ENCODE results near the gene IL1RAPL1. TPM values are rescaled to one million over a fixed set of nuclear protein-coding genes. Genes with fewer than 3 reads are reported as not detected.

Gene IL1RAPL1
- total and polyA plus RNA-seq, 2 experiments from 2014 or later: 0.18 to 0.49 TPM

- DNase-seq (ENCODE audit: low spot score): no peak
- no peak for TF ChIP-seq JUNB (IDR thresholded peaks at IDR 0.05; ENCODE audit: unreplicated experiment)
- no peak for TF ChIP-seq CREB1 (CRISPR knock-in tag; IDR thresholded peaks at IDR 0.05; ENCODE audit: low read depth)
- no peak for TF ChIP-seq ZNF114 (CRISPR knock-in tag; IDR thresholded peaks at IDR 0.05)
- TF ChIP-seq POLR2AphosphoS5 (IDR thresholded peaks at IDR 0.05; ENCODE audit: low read depth): no peak
- TF ChIP-seq ETS1 (IDR thresholded peaks at IDR 0.05): no peak
- TF ChIP-seq ZNF462 (CRISPR knock-in tag; IDR thresholded peaks at IDR 0.05): no peak
- no peak for TF ChIP-seq EZH2phosphoT487 (IDR thresholded peaks at IDR 0.05; ENCODE audit: unreplicated experiment)
- no peak for TF ChIP-seq REST (IDR thresholded peaks at IDR 0.05; ENCODE audit: unreplicated experiment)
- no peak for TF ChIP-seq NANOG (IDR thresholded peaks at IDR 0.05; ENCODE audit: borderline replicate concordance)
- TF ChIP-seq CTCF (conservative IDR thresholded peaks at IDR 0.05; ENCODE audit: low read depth in 2 of 2): no peak
- no peak for TF ChIP-seq ZNF331 (CRISPR knock-in tag; IDR thresholded peaks at IDR 0.05; ENCODE audit: low read depth)
- TF ChIP-seq STAT1 (IDR thresholded peaks at IDR 0.05; ENCODE audit: unreplicated experiment): no peak
- no peak for TF ChIP-seq EZH2 (IDR thresholded peaks at IDR 0.05; ENCODE audit: low read depth, unreplicated experiment)
Measured at GRCh38 chrX:28717864-28718263, 130.6 kb downstream of the IL1RAPL1 start.

More at GRCh38 chrX:28717864-28718263, 130.6 kb downstream of the IL1RAPL1 start:
- Histone ChIP-seq H3K4me3 (no peak overlapping the region), H3K27ac (ENCODE audit: low read depth) (no peak overlapping the region), H3K27me3 (ENCODE audit: insufficient read depth) (no peaks in the 10 kb centered on the region), H2AFZ (no peak overlapping the region), H3K36me3 (ENCODE audit: insufficient read depth) (no peaks in the 10 kb centered on the region), H3K4me1 (ENCODE audit: insufficient read depth) (no peaks in the 10 kb centered on the region), H3K4me2 (no peak overlapping the region), H3K9me2 (ENCODE audit: insufficient read depth) (no peaks in the 10 kb centered on the region), H4K20me1 (replicated peaks; ENCODE audit: insufficient read depth) (no peaks in the 10 kb centered on the region), H3F3A (replicated peaks; ENCODE audit: low read depth) (no peaks in the 10 kb centered on the region), H3K79me2 (replicated peaks; ENCODE audit: insufficient read depth) (no peaks in the 10 kb centered on the region)
- H3K27ac Mint-ChIP-seq: no peak overlapping the region
- ATAC-seq: no peak
- no peaks in the 10 kb centered on the region for H3K27me3 Mint-ChIP-seq (ENCODE audit: insufficient read depth, low read depth, poor library complexity)
- no peaks in the 10 kb centered on the region for H3K4me1 Mint-ChIP-seq
- no peaks in the 10 kb centered on the region for H3K9me3 Mint-ChIP-seq
- no peaks in the 10 kb centered on the region for H3K36me3 Mint-ChIP-seq (ENCODE audit: low read depth)
- no peak overlapping the region for H3K4me3 Mint-ChIP-seq

All from GM23338 (cell line).